HG03432 (cell line): ENCODE measurements around the gene PRSS48.
"Not testable (repeated sequence)": the region's sequence is repeated elsewhere in the genome, so short reads cannot be mapped to it uniquely, and the experiment has no call there.

Source experiments
- ATAC-seq: cut with Tn5 transposase; IDR thresholded peaks from one replicate; pipeline ENCODE4 v1.9.1; 2021; ENCODE audit warnings: mild to moderate bottlenecking, moderate library complexity; ENCODE audit not compliant: unreplicated experiment

Gene PRSS48

GRCh38 chr4:151259752-151260151 is 17.2 kb upstream of the PRSS48 start:
- no peak for ATAC-seq

GRCh38 chr4:151260526-151260925 is 16.4 kb upstream of the PRSS48 start:
- ATAC-seq, result no peak

- ATAC-seq, result no peak
These were observed 13.5 kb upstream of the PRSS48 start for GRCh38 chr4:151263455-151263854.

- ATAC-seq, result no peak
These were observed 10.5 kb upstream of the PRSS48 start for GRCh38 chr4:151266497-151266896.

- no peak for ATAC-seq
These were observed 9.9 kb upstream of the PRSS48 start for GRCh38 chr4:151267104-151267503.

GRCh38 chr4:151267822-151268535 is 9.0 kb upstream of the PRSS48 start:
- ATAC-seq, result no peak

GRCh38 chr4:151268905-151269304 is 8.1 kb upstream of the PRSS48 start:
- ATAC-seq, result not testable (repeated sequence)

- ATAC-seq, result no peak
These were observed 7.7 kb downstream of the PRSS48 start for GRCh38 chr4:151284534-151285245.

GRCh38 chr4:151287409-151287808 is 10.4 kb downstream of the PRSS48 start:
- ATAC-seq, result no peak

- ATAC-seq, result no peak
These were observed 14.5 kb downstream of the PRSS48 start for GRCh38 chr4:151291485-151291884.

GRCh38 chr4:151292038-151292437 is 15.1 kb downstream of the PRSS48 start:
- ATAC-seq, result no peak

GRCh38 chr4:151294833-151295496 is 18.0 kb downstream of the PRSS48 start:
- no peak for ATAC-seq

GRCh38 chr4:151296227-151296626 is 19.3 kb downstream of the PRSS48 start:
- ATAC-seq, result no peak

- ATAC-seq, result no peak
These were observed 20.2 kb downstream of the PRSS48 start for GRCh38 chr4:151297170-151297569.

GRCh38 chr4:151302432-151302831 is 25.5 kb downstream of the PRSS48 start:
- ATAC-seq, result no peak

GRCh38 chr4:151304226-151304625 is 27.3 kb downstream of the PRSS48 start:
- ATAC-seq, result no peak

- peak; percentile 69 for ATAC-seq
These were observed 27.8 kb downstream of the PRSS48 start for GRCh38 chr4:151304755-151305154.

- no peak for ATAC-seq
These were observed 33.3 kb downstream of the PRSS48 start for GRCh38 chr4:151310124-151310728.

- ATAC-seq, result no peak
These were observed 36.5 kb downstream of the PRSS48 start for GRCh38 chr4:151313306-151314009.

- ATAC-seq, result no peak
These were observed 37.0 kb downstream of the PRSS48 start for GRCh38 chr4:151314010-151314355.

GRCh38 chr4:151314479-151314878 is 37.5 kb downstream of the PRSS48 start:
- ATAC-seq, result no peak
